Measurements from ENCODE around the gene TMBIM6. TPM values are rescaled to one million over a fixed set of nuclear protein-coding genes. Genes with fewer than 3 reads are reported as not detected.

Gene TMBIM6
- polyA plus RNA-seq, 3 donors = 315 to 1,453 (median 1,396) TPM

DNA sequence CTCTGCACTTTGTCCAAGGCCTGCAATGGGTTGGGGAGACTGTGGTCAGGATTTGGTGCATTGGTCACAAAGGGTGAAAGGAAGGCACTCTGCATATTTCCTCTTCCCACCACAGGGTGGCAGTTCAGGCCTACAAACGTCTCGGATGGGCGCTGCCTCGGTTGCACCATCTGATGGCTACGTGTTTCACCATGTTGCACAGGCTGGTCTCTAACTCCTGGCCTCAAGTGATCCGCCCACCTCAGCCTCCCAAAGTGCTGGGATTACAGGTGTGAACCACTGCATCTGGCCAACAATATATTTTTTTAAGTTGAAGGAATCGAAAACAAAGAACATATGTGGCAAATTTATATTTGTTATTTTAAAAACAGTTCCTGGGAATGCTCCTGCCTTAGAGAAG is 35.1 kb downstream of the TMBIM6 start:
- peaks cover 18% of the 10 kb centered on the region for H3K4me1 Mint-ChIP-seq
- Histone ChIP-seq H3K9me3 (replicated peaks in 1 of 2; ENCODE audit: control insufficient read depth in 1 of 2, insufficient read depth in 1 of 2, low read length in 2 of 2) (no peaks in the 10 kb centered on the region), H4K20me1 (ENCODE audit: insufficient read depth, low read length) (no peaks in the 10 kb centered on the region), H3K27ac (ENCODE audit: low read depth in 1 of 2, low read length in 2 of 2) (no peak overlapping the region), H3K79me2 (ENCODE audit: insufficient read depth, low read length) (no peaks in the 10 kb centered on the region), H3K36me3 (replicated peaks in 1 of 2; ENCODE audit: control insufficient read depth in 1 of 2, insufficient read depth in 2 of 2, low read length in 2 of 2) (no peaks in the 10 kb centered on the region), H3K4me3 (replicated peaks in 1 of 3; ENCODE audit: low read depth in 2 of 3, low read length in 3 of 3) (no peak overlapping the region), H2AFZ (ENCODE audit: insufficient read depth, low read depth, low read length, poor library complexity, severe bottlenecking) (no peak overlapping the region), H3K4me1 (ENCODE audit: control insufficient read depth in 1 of 2, insufficient read depth in 2 of 2, low read length in 2 of 2) (peaks cover 4 to 10% of the 10 kb centered on the region in 2 donors), H3K4me2 (replicated peaks; ENCODE audit: extremely low read depth, low read length, poor library complexity, severe bottlenecking) (no peak overlapping the region), H3K27me3 (ENCODE audit: control insufficient read depth in 2 of 2, insufficient read depth in 2 of 2, low read length in 2 of 2) (no peaks in the 10 kb centered on the region), H3K9ac (ENCODE audit: insufficient read depth, low read length, poor library complexity, severe bottlenecking) (no peak overlapping the region)
- H3K36me3 Mint-ChIP-seq = no peaks in the 10 kb centered on the region
- 0% methylated on average over 5 of the region's 7 CpGs for WGBS (ENCODE audit: insufficient coverage)
- peak; percentile 68 to 87 (median 84) for DNase-seq
- H3K4me3 Mint-ChIP-seq = peak overlapping the region in 1 of 2 donors; percentile 77
- peak overlapping the region in 1 of 7 donors; percentile 12 for H3K27ac Mint-ChIP-seq
- peaks cover 7 to 8% (median 8%) of the 10 kb centered on the region in 3 donors for H3K27me3 Mint-ChIP-seq (ENCODE audit: low read depth in 3 of 3)
- peaks cover 5 to 13% (median 9%) of the 10 kb centered on the region in 7 donors for H3K9me3 Mint-ChIP-seq
- intact Hi-C loops (cut with micrococcal nuclease) = loop anchor here in 1 of 2 donors (5.0 kb wide), 1 partner anchor 61 kb away; no protein-coding TSS in a partner anchor
- TF ChIP-seq, protein P1, sequence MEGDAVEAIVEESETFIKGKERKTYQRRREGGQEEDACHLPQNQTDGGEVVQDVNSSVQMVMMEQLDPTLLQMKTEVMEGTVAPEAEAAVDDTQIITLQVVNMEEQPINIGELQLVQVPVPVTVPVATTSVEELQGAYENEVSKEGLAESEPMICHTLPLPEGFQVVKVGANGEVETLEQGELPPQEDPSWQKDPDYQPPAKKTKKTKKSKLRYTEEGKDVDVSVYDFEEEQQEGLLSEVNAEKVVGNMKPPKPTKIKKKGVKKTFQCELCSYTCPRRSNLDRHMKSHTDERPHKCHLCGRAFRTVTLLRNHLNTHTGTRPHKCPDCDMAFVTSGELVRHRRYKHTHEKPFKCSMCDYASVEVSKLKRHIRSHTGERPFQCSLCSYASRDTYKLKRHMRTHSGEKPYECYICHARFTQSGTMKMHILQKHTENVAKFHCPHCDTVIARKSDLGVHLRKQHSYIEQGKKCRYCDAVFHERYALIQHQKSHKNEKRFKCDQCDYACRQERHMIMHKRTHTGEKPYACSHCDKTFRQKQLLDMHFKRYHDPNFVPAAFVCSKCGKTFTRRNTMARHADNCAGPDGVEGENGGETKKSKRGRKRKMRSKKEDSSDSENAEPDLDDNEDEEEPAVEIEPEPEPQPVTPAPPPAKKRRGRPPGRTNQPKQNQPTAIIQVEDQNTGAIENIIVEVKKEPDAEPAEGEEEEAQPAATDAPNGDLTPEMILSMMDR (IDR thresholded peaks at IDR 0.05) = peak; percentile 87

DNA sequence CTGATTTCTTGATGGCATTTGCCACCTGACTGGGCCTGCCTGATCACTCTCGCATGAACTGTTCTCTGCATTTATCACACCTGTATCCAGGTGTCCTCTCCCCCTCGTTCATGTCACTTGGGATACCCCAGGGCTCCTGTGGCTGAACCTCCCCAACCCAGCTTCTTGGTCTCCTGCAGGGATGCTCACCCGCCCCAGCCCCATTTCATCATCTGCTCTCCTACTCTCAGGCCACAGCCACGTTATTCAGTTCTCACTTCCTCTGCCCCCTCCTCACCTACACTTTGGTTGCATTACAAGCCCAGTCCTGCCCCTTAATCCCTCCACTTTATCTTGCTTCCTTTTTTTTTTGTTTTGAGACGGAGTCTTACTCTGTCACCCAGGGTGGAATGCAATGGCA is 35.5 kb downstream of the TMBIM6 start:
- H3K4me3 ChIP-seq (replicated peaks in 1 of 3; ENCODE audit: low read depth in 2 of 3, low read length in 3 of 3) = no peak overlapping the region
- H2AFZ ChIP-seq (ENCODE audit: insufficient read depth, low read depth, low read length, poor library complexity, severe bottlenecking) = no peak overlapping the region
- peak overlapping the region in 1 of 2 donors; percentile 6 for H3K4me3 Mint-ChIP-seq
- H3K36me3 ChIP-seq (replicated peaks in 1 of 2; ENCODE audit: control insufficient read depth in 1 of 2, insufficient read depth in 2 of 2, low read length in 2 of 2) = no peaks in the 10 kb centered on the region
- H3K27me3 Mint-ChIP-seq (ENCODE audit: low read depth in 3 of 3) = peaks cover 7 to 8% (median 8%) of the 10 kb centered on the region in 3 donors
- DNase-seq = peak in 1 of 3 donors; percentile 28
- H3K4me2 ChIP-seq (replicated peaks; ENCODE audit: extremely low read depth, low read length, poor library complexity, severe bottlenecking) = no peak overlapping the region
- H3K27ac ChIP-seq (ENCODE audit: low read depth in 1 of 2, low read length in 2 of 2) = no peak overlapping the region
- TF ChIP-seq, protein P1 (IDR thresholded peaks at IDR 0.05) = no peak
- H3K79me2 ChIP-seq (ENCODE audit: insufficient read depth, low read length) = no peaks in the 10 kb centered on the region
- no peaks in the 10 kb centered on the region for H4K20me1 ChIP-seq (ENCODE audit: insufficient read depth, low read length)
- no peaks in the 10 kb centered on the region for H3K36me3 Mint-ChIP-seq
- no peak overlapping the region for H3K9ac ChIP-seq (ENCODE audit: insufficient read depth, low read length, poor library complexity, severe bottlenecking)
- H3K27ac Mint-ChIP-seq = peak overlapping the region in 3 of 7 donors; percentile 12 to 85 (median 66)
- peaks cover 5 to 13% (median 9%) of the 10 kb centered on the region in 7 donors for H3K9me3 Mint-ChIP-seq
- 11% methylated on average over 2 of the region's 5 CpGs for WGBS (ENCODE audit: insufficient coverage)
- H3K4me1 Mint-ChIP-seq = peaks cover 18% of the 10 kb centered on the region
- H3K9me3 ChIP-seq (replicated peaks in 1 of 2; ENCODE audit: control insufficient read depth in 1 of 2, insufficient read depth in 1 of 2, low read length in 2 of 2) = no peaks in the 10 kb centered on the region
- peaks cover 4 to 10% of the 10 kb centered on the region in 2 donors for H3K4me1 ChIP-seq (ENCODE audit: control insufficient read depth in 1 of 2, insufficient read depth in 2 of 2, low read length in 2 of 2)
- intact Hi-C loops (cut with micrococcal nuclease) = loop anchor here in 1 of 2 donors (5.0 kb wide), 1 partner anchor 60 kb away; no protein-coding TSS in a partner anchor
- no peaks in the 10 kb centered on the region for H3K27me3 ChIP-seq (ENCODE audit: control insufficient read depth in 2 of 2, insufficient read depth in 2 of 2, low read length in 2 of 2)

Measured in CD14-positive monocyte (primary cell).